Cardiac muscle cell (in vitro differentiated cells and primary cell): ENCODE results near the gene DLG5. TPM values are rescaled to one million over a fixed set of nuclear protein-coding genes. Genes with fewer than 3 reads are reported as not detected.

Experiments used
- DNase-seq, 2 donors: peaks; one replicate each; pipeline versions ENCODE4 v3.0.0 to v3.0.0-alpha.2; 2010 to 2017; ENCODE audit warnings: low read depth in 1 of 2, low spot score in 1 of 2
- H3K27ac ChIP-seq: fragments of 200-600 bp; sonication (generic); 2 replicates; pipeline ENCODE4 v1.5.1; 2016
- H3K27me3 ChIP-seq: fragments of 200-600 bp; sonication (generic); 2 replicates; pipeline ENCODE4 v1.6.0; 2016; ENCODE audit warnings: control low read depth
- H3K36me3 ChIP-seq: fragments of 200-600 bp; sonication (generic); 2 replicates; pipeline ENCODE4 v1.5.1; 2016; ENCODE audit warnings: control low read depth
- H3K4me1 ChIP-seq: fragments of 200-600 bp; sonication (generic); 2 replicates; pipeline ENCODE4 v1.8.1; 2017; ENCODE audit warnings: low read depth, mild to moderate bottlenecking, mixed run types
- H3K4me3 ChIP-seq: fragments of 200-600 bp; sonication (generic); 2 replicates; pipeline ENCODE4 v1.5.1; 2016; ENCODE audit warnings: mild to moderate bottlenecking
- H3K9me3 ChIP-seq: fragments of 200-600 bp; sonication (generic); 2 replicates; pipeline ENCODE4 v1.5.1; 2017; ENCODE audit warnings: low read depth, mild to moderate bottlenecking, control low read depth
- CTCF ChIP-seq: IDR thresholded peaks from 2 replicates; pipeline ENCODE4 v1.5.1; 2012; ENCODE audit warnings: low read depth, mild to moderate bottlenecking, low read length
- polyA plus RNA-seq: library from polyadenylated mRNA; unstranded; fragments of >200 nt; fragmentation: Nextera tagmentation; extraction: Ambion mirVana; gene quantifications from 2 replicates; pipeline ENCODE4 v1.2.1, GENCODE V29; 2016
- total RNA-seq: library from RNA; depleted of rRNA; stranded (reverse); fragments of >200 nt; gene quantifications from 2 replicates; pipeline ENCODE4 v1.2.3, GENCODE V29; 2016

The DLG5 gene
- total and polyA plus RNA-seq, 2 experiments from 2014 or later: 20.3 to 64.4 TPM

- H3K36me3 ChIP-seq: no peaks in the 10 kb centered on the region
- no peak overlapping the region for H3K27ac ChIP-seq
- no peak for DNase-seq
- H3K4me3 ChIP-seq: no peak overlapping the region
- no peak for TF ChIP-seq CTCF
- no peaks in the 10 kb centered on the region for H3K27me3 ChIP-seq
- no peaks in the 10 kb centered on the region for H3K9me3 ChIP-seq
- peaks cover 27% of the 10 kb centered on the region for H3K4me1 ChIP-seq
These were observed 42.4 kb downstream of the DLG5 start for GRCh38 chr10:77884181-77884580.

- H3K36me3 ChIP-seq: no peaks in the 10 kb centered on the region
- H3K9me3 ChIP-seq: no peaks in the 10 kb centered on the region
- no peak overlapping the region for H3K4me3 ChIP-seq
- H3K4me1 ChIP-seq: peaks cover 17% of the 10 kb centered on the region
- DNase-seq: no peak
- H3K27me3 ChIP-seq: no peaks in the 10 kb centered on the region
- H3K27ac ChIP-seq: no peak overlapping the region
- no peak for TF ChIP-seq CTCF
These were observed 44.9 kb downstream of the DLG5 start for GRCh38 chr10:77881636-77882035.

GRCh38 chr10:77881222-77881621, 45.3 kb downstream of the DLG5 start:
- no peak for DNase-seq

GRCh38 chr10:77879710-77880109, 46.8 kb downstream of the DLG5 start:
- Histone ChIP-seq H3K36me3 (no peaks in the 10 kb centered on the region), H3K4me1 (peaks cover 15% of the 10 kb centered on the region), H3K27ac (no peak overlapping the region), H3K9me3 (no peaks in the 10 kb centered on the region), H3K4me3 (no peak overlapping the region), H3K27me3 (no peaks in the 10 kb centered on the region)
- no peak for DNase-seq
- no peak for TF ChIP-seq CTCF

More at GRCh38 chr10:77881222-77881621, 45.3 kb downstream of the DLG5 start:
- TF ChIP-seq CTCF: no peak
- Histone ChIP-seq H3K36me3 (no peaks in the 10 kb centered on the region), H3K27ac (no peak overlapping the region), H3K27me3 (no peaks in the 10 kb centered on the region), H3K4me1 (peaks cover 15% of the 10 kb centered on the region), H3K9me3 (no peaks in the 10 kb centered on the region), H3K4me3 (no peak overlapping the region)

GRCh38 chr10:77879065-77879464, 47.5 kb downstream of the DLG5 start:
- DNase-seq: no peak
- Histone ChIP-seq H3K27ac (peak overlapping the region; percentile 25), H3K27me3 (no peaks in the 10 kb centered on the region), H3K9me3 (no peaks in the 10 kb centered on the region), H3K36me3 (no peaks in the 10 kb centered on the region), H3K4me3 (no peak overlapping the region), H3K4me1 (peaks cover 15% of the 10 kb centered on the region)
- no peak for TF ChIP-seq CTCF
